GM21360 (cell line): ENCODE results near the gene FNIP2.
"Not testable (repeated sequence)": the region's sequence is repeated elsewhere in the genome, so short reads cannot be mapped to it uniquely, and the experiment has no call there.

Experiments used
- ATAC-seq: cut with Tn5 transposase; IDR thresholded peaks from one replicate; pipeline ENCODE4 v1.9.1; 2021; ENCODE audit warnings: mild to moderate bottlenecking, moderate library complexity; ENCODE audit not compliant: unreplicated experiment

FNIP2 gene

DNA sequence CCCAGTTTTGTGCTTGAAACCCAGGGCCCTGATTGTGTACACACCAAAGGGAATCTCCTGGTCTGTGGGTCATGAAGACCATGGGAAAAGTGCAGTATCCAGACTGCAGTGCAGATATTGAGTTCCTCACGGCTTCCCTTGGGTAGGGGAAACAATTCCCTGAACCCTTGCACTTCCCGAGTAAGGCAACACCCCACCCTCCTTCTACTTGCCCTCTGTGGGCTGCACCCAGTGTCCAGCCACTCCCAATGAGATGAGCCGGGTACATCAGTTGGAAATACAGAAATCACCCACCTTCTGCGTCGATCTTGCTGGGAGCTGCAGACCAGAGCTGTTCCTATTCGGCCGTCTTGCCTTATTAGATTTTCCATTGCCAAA lies 134.2 kb downstream of the FNIP2 start:
- no peak for ATAC-seq

DNA sequence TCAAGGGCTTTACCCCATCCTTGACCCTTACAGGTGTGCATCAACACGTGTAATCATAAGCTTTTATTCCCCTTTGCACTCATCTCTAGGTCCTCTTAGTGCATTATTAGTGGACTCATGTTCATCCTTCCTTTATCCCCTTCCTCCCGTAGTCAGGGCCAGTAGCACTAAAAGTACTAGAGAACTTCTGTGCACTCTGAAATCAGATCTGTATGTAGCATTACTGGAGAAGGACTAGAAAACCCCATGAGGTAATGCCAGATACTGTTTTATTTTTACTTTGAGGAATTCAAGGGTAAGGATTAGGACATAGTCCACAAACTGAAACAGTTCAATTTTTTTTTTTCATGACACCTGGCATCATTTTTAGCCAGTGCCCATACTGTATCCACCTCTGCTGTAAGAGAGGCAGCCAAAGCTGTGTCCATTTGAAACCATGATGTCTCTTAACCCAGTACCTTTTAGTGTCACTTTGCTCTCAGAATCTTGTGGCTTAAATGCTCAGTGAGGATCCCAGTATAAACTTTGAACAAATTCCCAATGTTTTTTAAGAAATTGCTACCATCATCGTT lies 134.7 kb downstream of the FNIP2 start:
- no peak for ATAC-seq

- ATAC-seq: no peak
These were observed 136.0 kb downstream of the FNIP2 start for GRCh38 chr4:158904815-158905214.

GRCh38 chr4:158906073-158906472 lies 137.2 kb downstream of the FNIP2 start:
- ATAC-seq: peak; percentile 89

DNA sequence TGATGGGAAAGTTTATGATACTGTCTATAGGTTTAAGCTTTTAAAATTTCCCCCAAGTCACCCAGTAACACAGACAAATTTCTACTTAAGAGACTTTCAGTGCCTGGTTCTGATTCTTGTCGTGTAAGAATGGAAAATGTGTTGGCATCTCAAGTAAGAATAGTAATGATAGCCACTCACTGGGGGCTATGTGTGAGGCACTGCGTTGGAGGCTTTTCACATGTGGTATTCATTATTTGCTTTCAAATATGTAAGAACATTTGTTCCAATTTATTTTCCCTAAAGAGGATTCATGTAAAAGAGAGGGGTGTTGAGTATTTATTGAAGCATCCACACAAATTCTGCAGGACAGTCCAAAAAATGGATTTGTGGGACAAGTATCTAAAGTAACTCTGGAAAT lies 143.6 kb downstream of the FNIP2 start:
- no peak for ATAC-seq

DNA sequence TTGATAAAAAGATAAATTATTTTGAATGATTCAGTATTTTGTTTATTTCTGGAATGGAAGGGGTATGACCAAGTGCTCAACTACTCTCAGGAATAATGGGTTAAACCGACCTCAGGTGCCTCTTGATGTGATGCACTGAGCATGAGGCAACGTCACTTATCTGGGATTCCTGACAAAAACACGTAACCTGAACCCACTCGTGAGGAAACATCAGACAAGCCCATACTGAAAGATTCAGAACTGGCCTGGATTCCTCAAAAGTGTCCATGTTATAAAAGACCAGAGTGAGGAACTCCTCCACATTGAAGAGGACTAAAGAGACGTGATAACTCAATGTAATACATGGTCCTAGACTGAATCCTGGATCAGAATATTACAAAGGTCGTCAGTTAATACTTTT lies 144.0 kb downstream of the FNIP2 start:
- no peak for ATAC-seq

DNA sequence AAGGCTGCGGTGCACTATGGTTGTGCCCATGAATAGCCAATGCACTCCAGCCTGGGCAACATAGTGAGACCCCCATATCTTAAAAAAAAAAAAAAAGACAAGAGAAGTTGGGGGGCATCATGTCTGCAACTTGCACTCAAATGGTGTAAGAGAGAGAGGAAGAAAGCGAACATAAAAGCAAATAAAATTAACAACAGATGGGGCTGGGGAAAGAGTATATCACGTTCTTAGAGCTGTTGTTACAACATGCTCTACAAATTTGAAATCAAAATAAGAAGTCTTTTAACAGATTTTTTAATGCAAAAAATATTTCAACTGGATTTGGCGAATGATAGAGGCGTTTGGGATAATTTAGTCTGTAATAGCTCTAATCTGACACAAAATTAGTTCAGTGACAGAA lies 144.9 kb downstream of the FNIP2 start:
- ATAC-seq: no peak

- no peak for ATAC-seq
These were observed 145.4 kb downstream of the FNIP2 start for GRCh38 chr4:158914218-158914617.

DNA sequence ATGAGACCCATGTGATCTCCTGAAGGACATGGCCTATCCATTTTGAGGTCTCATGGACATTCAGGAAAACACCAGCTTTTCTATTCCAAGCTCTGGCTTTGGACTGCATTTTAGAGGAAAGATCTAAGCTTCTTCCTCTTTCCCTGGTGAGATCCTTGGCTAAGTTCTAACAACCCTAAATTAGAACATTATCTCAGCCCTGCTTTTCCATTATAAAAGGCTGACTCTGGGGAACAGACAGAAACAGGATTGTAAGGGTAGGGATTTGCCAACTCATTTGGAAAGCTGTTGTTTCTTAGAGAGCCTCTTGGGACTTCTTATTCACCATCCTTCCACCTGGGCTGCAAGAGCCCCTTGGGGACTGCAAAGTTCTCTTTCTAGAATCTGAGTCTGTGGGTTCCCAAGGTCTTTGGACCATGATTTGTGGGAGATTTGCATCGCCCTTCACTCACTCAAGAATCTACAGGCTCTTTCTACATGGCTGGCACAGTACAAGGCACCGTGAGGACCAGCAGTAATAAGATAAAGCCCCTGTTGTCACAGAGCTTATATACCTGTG lies 146.9 kb downstream of the FNIP2 start:
- no peak for ATAC-seq

DNA sequence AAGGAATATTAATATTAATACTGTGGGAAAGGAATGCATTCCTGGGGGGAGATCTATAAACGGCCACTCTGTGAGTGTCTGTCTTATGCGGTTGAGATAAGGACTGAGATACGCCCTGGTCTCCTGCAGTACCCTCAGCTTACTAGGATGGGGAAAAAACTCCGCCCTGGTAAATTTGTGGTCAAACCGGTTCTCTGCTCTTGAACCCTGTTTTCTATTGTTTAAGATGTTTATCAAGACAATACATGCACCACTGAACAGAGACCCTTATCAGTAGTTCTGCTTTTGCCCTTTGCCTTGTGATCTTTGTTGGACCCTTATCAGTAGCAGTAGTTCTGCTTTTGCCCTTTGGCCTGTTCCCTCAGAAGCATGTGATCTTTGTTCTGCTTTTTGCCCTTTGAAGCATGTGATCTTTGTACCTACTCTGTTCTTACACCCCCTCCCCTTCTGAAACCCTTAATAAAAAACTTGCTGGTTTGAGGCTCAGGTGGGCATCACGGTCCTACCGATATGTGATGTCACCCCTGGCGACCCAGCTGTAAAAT lies 151.7 kb downstream of the FNIP2 start:
- ATAC-seq: not testable (repeated sequence)

- ATAC-seq: not testable (repeated sequence)
These were observed 158.9 kb downstream of the FNIP2 start for GRCh38 chr4:158927774-158928173.

- ATAC-seq: no peak
These were observed 161.3 kb downstream of the FNIP2 start for GRCh38 chr4:158929939-158930638.

GRCh38 chr4:158930639-158930972 lies 161.8 kb downstream of the FNIP2 start:
- no peak for ATAC-seq

DNA sequence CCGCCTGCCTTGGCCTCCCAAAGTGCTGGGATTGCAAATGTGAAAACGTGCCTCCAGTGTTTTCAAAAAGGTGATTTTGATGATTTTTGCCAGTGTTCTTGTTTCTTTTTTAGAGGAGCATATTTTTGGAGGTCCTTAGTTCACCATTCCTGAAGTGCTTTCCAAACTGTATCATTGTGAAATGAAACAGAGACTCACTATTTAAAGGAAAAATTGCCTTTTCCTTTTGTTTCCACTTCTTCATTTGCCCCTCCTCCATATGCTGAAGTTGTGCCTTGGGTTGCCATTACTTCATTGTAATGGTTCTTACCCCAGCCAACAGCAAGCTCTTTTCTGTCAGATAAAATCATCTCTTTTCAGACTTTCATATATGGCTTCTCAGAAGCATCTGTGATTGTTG lies 164.4 kb downstream of the FNIP2 start:
- no peak for ATAC-seq

- no peak for ATAC-seq
These were observed 166.3 kb downstream of the FNIP2 start for GRCh38 chr4:158934996-158935669.

DNA sequence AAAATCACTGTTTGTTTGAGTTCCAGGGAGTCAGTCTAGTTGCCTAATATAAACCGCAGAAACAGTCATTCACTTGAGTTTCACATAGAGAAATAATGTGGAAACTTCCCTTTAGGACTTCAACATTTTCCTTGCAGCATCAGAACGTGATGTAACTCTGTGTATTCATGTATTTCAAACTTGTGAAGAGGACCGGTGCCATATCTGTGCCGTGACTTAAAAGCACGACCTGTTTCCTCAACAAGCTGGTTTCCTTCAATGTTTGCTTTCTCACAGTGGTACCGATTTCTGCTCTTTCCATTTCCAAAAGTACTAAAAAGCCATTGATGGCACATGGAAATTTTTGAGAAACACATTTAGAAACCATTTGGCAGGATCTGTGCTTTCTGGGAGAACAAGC lies 167.4 kb downstream of the FNIP2 start:
- ATAC-seq: no peak

DNA sequence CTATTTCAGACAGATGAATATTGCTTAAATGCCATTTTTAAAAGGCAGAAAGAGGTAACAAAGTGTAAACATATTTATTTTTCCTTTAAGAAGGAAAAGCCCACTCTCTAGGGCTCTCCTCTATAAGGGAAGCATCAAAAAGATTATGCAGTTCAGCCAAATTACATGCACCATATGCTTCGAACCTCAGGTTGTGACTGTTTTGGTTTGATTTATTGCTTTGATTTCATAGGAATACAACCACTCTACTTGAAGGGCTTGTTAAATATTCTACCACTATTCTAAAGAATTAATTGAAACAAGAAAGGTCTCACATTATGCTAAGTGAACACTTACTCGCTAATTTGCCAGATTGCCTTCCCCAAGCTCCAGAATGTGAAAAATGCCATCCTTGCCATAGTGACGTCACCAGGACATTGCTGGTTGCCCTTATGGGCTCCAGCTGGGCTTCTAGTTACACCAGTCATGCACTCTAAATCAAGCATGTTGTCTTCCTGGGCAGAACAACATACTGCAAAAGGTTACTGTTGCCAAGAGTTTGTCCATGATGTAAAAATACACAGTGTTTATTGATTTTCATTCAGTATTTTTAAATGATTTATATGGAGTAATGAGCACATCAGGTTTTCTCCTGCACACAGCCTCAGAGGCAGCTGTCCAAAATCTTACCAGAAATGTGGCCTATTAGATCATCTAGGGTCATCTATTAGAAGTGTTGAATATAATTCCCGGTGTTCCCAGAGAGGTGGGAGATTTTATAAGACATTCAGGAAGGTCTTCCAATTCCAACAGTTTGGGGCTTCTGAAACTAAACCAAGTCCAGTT lies 169.6 kb downstream of the FNIP2 start:
- no peak for ATAC-seq

GRCh38 chr4:158940271-158940670 lies 171.4 kb downstream of the FNIP2 start:
- ATAC-seq: no peak

- ATAC-seq: no peak
These were observed 172.5 kb downstream of the FNIP2 start for GRCh38 chr4:158941321-158941720.

DNA sequence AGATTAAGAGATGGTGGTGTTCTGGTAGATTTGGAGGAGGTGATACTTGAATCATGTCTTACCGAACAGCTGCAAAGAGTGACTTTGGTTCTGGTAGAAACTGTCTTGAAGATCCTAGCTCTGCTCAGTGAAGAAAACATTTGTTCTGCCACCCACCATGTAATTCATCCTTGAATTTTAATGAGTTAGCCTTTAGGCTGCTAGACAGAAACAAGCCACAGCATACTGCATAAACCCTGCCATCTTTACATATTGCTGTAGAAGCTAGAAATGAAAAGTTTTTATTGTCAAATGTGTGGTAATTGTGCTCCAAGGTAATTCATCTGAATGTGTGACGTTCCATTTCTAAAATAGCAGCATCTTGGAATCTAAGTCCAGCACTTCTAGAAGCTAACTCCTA lies 173.1 kb downstream of the FNIP2 start:
- no peak for ATAC-seq

- no peak for ATAC-seq
These were observed 176.8 kb downstream of the FNIP2 start for GRCh38 chr4:158945529-158946108.
